ENCODE data around the gene P3H4.

P3H4 gene

GRCh38 chr17:41769346-41769862 lies 42.3 kb downstream of the P3H4 start:
- DNase-seq = no peak

- DNase-seq = no peak
These were observed 43.0 kb downstream of the P3H4 start for GRCh38 chr17:41768682-41769288.

- no peak for DNase-seq
These were observed 44.3 kb downstream of the P3H4 start for GRCh38 chr17:41767324-41768042.

- DNase-seq = no peak
These were observed 45.6 kb downstream of the P3H4 start for GRCh38 chr17:41766135-41766534.

GRCh38 chr17:41763327-41763726 lies 48.4 kb downstream of the P3H4 start:
- DNase-seq = no peak

- DNase-seq = no peak
These were observed 48.9 kb downstream of the P3H4 start for GRCh38 chr17:41762841-41763240.

- no peak for DNase-seq
These were observed 49.4 kb downstream of the P3H4 start for GRCh38 chr17:41762391-41762790.

GRCh38 chr17:41760878-41761277 lies 50.9 kb downstream of the P3H4 start:
- no peak for DNase-seq

- DNase-seq = no peak
These were observed 53.1 kb downstream of the P3H4 start for GRCh38 chr17:41758601-41759000.

GRCh38 chr17:41754066-41754465 lies 57.7 kb downstream of the P3H4 start:
- DNase-seq = no peak
